Tibial nerve (tissue), 4 donors: ENCODE data around the gene PTPRK.

ENCODE experiments used
- EP300 ChIP-seq, 2 donors: sonication (generic); formaldehyde crosslinking; IDR thresholded peaks; one replicate each; pipeline ENCODE4 v1.6.1; 2017; ENCODE audit warnings: antibody characterized with exemption in 2 of 2, mild to moderate bottlenecking in 1 of 2
- POLR2A ChIP-seq, 2 donors: fragments of 450-650 bp; IDR thresholded peaks; one replicate each; pipeline ENCODE4 v1.6.1; 2017; ENCODE audit warnings: antibody characterized with exemption in 2 of 2, mild to moderate bottlenecking in 2 of 2, moderate library complexity in 2 of 2
- TF ChIP-seq, protein P1 (sequence below), 5 experiments: fragments of 200-600 bp in 3 of 5; fragments of 450-650 bp in 2 of 5; sonication (generic) in 3 of 5; IDR thresholded peaks; one replicate each; pipeline ENCODE4 v1.5.1; 2016 to 2019; ENCODE audit warnings: antibody characterized with exemption in 5 of 5, mild to moderate bottlenecking in 3 of 5, moderate library complexity in 2 of 5

DNA sequence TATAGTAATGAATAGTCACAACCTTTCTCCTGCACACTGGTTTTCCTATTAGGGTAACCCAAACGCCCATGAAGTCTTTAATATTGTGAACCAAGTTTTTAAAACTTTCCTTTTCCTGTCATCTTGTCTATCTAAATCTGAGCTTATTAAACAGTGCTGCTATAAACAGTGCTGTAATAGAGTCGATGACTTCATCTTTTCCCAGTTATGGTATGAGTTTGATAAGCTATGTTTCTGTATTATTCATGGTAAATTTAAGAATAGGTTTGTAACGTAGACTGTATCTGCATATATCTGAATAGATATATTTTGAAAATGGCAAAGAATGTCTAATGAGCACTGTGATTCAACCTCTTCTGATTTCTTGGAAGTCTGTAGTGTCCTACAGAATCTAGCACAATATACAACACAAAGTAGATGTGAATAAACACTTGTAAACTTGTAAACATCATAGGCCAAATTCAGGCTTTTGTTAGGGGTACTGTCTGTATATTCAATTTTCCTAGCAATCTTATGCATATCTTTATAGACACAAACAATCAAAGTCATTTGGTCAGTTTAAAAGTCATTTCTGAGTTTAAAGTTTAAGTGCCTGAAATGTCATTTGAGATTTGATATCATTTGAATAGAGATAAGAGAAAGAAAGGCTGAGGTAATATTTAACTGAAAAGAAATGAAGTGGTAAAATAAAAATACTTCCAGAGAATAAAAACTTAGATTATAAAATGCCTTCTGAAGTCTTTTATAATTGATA lies 155.5 kb downstream of the PTPRK start:
- TF ChIP-seq POLR2A (IDR thresholded peaks at IDR 0.05) (no peak), EP300 (IDR thresholded peaks at IDR 0.05) (no peak)
- TF ChIP-seq, protein P1, sequence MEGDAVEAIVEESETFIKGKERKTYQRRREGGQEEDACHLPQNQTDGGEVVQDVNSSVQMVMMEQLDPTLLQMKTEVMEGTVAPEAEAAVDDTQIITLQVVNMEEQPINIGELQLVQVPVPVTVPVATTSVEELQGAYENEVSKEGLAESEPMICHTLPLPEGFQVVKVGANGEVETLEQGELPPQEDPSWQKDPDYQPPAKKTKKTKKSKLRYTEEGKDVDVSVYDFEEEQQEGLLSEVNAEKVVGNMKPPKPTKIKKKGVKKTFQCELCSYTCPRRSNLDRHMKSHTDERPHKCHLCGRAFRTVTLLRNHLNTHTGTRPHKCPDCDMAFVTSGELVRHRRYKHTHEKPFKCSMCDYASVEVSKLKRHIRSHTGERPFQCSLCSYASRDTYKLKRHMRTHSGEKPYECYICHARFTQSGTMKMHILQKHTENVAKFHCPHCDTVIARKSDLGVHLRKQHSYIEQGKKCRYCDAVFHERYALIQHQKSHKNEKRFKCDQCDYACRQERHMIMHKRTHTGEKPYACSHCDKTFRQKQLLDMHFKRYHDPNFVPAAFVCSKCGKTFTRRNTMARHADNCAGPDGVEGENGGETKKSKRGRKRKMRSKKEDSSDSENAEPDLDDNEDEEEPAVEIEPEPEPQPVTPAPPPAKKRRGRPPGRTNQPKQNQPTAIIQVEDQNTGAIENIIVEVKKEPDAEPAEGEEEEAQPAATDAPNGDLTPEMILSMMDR (IDR thresholded peaks at IDR 0.05), result no peak
